TTC549 (cell line): ENCODE results near the gene ZNF563.
A peak's percentile ranks its signal among the peaks of the same experiment; 100 is the strongest.

Experiments used
- FAIRE-seq: peaks from 2 replicates; lab custom pipeline; 2012; peaks lifted over from hg19 to GRCh38; lab: Jason Lieb, UNC

Gene ZNF563

GRCh38 chr19:12294249-12295158, 38.9 kb downstream of the ZNF563 start, which contains the start of gene ZNF44:
Gene ZNF44, minus strand, starts transcription at chr19:12294883. Its CDS starts 189 bp downstream, at chr19:12294694.
- peak; percentile 86 for FAIRE-seq

GRCh38 chr19:12293777-12294248, 39.6 kb downstream of the ZNF563 start:
- no peak for FAIRE-seq

GRCh38 chr19:12289790-12290065, 43.7 kb downstream of the ZNF563 start:
- no peak for FAIRE-seq

- FAIRE-seq = no peak
Measured at GRCh38 chr19:12287958-12288500, 45.4 kb downstream of the ZNF563 start.

GRCh38 chr19:12284631-12285030, 48.8 kb downstream of the ZNF563 start:
- no peak for FAIRE-seq

GRCh38 chr19:12284226-12284625, 49.2 kb downstream of the ZNF563 start:
- FAIRE-seq = no peak

GRCh38 chr19:12278713-12279112, 54.7 kb downstream of the ZNF563 start:
- FAIRE-seq = no peak

GRCh38 chr19:12272980-12273901, 60.2 kb downstream of the ZNF563 start:
- no peak for FAIRE-seq

GRCh38 chr19:12272386-12272785, 61.0 kb downstream of the ZNF563 start:
- no peak for FAIRE-seq

- no peak for FAIRE-seq
Measured at GRCh38 chr19:12270854-12271253, 62.6 kb downstream of the ZNF563 start.
